Glomerular visceral epithelial cell (primary cell): Measurements from ENCODE around the gene PHPT1.

Experiments used
- DNase-seq: peaks from one replicate; pipeline ENCODE4 v3.0.0-alpha.2; 2016; ENCODE audit errors: extremely low spot score

The PHPT1 gene

DNA sequence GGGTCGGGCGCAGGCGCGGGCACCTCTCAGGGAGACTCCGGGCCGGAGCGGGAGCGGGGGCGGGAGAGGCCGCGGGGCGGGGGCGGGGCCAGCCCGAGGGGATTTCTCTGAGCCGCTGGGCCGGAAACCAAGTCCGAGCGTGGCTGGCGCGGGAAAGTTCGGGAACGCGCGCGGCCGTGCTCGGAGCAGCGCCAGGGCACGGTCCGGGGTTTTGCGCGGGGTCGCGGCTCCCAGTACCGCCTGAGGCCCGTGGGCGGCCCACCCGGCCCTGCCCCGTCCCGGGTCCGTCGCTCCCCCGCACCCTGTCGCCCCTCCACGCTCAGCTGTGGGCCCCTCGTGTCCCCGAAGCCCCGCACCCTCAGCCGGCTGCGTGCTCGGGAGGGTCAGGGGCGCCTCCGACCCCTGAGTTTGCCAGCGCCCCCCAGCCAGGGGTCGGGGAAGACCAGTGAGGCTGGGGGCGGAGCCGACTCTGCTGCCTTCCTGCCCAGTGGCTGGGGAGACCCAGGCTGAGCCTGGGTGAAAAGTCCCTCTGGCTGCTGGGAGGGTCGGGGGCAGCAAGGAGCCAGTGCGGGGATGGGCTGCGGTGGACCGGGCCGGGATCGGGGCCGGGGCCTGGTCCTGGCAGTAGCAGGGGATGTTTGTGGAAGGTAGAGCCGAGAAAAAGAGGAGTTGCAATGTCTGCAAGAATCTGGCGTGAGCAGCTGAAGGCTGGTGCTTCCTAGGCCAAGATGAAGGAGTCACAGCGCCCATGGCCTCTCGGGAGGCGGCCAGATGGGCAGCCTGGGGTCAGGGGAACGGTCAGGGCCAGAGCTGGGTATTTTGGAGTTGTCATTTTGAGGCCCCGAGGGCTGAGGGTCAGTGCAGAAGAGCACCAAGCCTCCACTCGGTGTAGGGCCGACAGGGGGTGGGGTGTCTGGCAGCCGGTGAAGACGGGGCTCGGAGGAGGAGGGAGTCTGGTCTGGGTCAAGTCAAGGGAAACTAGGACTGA, 37.7 kb downstream of the PHPT1 start:
- peak; percentile 30 for DNase-seq

DNA sequence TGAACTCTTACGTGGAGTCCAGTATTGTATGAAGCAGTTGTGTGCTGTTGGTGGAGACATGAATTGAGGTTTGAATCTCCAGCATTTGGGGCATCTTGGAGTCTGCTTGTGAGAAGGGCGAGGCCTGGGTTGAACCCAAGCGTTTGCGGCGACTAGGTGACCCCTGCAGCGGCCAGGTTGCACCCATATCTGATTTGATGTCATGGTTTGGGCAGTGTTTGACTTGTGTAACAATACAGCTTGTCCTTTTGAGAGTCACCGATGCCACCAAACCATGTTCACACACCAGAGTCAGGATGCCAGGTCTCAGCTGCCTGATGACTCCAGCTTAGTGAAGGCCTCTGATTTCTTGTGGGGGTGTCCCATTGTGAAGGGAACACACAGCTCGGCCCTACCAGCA, 39.2 kb downstream of the PHPT1 start:
- no peak for DNase-seq

DNA sequence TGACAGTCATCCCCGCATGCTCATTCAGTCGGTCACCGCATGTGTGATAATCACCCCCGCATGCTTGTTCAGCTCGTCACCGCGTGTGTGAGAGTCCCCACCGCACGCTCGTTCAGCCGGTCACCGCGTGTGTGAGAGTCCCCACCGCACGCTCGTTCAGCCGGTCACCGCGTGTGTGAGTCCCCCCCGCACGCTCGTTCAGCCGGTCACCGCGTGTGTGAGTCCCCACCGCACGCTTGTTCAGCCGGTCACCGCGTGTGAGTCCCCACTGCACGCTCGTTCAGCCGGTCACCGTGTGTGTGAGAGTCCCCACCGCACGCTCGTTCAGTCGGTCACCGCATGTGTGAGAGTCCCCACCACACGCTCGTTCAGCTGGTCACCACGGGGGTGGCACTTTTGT, 40.6 kb downstream of the PHPT1 start:
- DNase-seq: no peak

DNA sequence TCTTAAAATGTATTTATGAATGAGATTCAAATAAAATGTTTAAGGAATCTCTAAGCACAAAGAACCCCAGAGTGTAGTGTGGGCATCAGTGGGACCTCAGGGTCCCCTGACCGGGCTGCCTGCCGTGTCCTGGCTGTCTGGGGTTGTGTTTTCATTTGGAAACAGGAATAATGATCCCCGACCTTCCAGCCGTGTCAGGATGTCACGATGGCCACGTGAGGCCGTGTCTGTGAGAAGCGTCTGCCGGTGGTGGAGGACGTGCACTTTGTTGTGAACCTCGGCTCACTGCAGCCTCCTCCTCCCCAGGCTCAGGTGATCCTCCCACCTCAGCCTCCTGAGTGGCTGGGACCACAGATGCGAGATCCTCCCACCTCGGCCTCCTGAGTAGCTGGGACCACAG, 41.5 kb downstream of the PHPT1 start:
- no peak for DNase-seq

DNA sequence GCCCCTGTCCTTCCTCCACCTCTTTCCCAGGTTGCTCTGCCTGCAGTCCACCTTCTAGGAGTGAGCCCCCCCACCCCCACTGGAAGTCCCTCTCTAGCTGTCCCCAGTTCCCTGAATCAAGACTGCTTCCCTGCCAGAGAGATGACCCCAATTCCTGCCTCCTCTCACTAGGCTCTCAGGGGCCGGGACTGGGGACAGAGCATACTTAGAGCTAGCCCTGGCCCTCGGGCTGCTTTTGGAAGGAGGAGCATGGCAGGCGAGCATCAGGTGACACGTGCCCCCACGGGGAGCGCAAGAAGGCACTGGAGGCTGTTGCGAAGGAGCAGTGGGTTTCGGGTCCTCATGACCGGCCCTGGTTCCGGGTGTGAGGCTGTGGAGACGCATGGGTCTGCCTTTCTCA, 46.8 kb downstream of the PHPT1 start:
- DNase-seq: no peak

DNA sequence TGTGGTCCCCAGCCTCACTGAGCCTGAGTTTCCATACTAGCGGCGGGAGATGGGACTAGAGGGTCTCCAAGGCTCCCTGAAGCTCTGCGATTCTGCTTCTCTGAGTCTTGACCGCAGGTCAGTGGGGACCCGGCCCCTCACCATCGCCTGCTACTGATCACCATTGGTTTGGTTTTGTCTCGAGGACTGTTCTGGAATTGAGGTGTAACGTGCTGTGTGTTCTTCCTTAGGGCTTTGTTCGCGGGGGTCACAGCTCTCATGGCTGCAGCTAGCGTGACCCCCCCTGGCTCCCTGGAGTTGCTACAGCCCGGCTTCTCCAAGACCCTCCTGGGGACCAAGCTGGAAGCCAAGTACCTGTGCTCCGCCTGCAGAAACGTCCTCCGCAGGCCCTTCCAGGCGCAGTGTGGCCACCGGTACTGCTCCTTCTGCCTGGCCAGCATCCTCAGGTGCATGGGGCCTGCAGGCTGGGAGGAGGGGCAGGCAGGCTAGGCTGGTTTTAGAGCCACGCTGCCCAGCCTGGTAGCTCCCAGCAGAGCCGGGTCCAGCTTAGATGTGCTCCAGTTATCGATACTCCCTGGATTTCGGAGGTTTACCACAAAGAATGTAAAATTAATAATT, 49.4 kb downstream of the PHPT1 start:
- no peak for DNase-seq

DNA sequence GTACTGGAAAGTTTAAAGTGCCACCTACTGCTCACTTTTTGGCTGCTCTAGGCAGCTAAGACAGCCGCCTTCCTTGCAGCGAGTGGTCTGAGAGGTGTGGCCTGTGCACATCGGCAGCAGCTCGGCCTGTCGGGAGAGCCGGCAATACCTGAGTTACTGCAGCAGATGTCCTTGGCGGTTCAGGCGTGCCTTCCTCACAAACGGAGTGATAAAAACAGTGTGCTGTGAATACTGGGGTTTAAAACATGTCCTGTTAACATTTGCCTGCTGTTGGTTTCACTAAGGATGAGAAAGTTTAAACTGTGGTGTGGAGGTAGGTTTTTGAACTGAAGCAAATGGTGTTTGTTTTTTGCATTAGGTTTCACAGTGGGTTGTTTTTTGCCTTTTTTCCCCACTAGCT, 50.0 kb downstream of the PHPT1 start:
- no peak for DNase-seq

DNA sequence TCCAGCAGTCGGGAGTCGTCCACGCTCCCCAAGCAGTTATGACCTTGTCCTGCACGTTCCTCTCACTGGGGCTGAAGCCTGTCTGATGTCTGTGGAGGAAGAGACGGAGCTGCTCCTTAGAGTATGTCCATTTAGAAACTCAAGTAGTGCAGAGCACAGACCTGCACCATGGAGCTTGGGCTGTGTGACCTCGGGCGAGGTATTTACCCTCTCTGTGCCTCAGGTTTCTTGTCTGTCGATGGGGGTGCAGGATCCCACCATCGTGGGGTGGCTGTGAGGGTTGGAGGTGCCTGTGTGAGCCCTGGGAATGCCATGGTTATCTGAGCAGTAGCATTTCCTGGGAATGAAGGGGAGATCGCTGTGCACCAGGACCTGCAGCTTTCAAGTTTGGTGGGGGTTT, 51.3 kb downstream of the PHPT1 start:
- DNase-seq: no peak
